HG03432 (cell line): ENCODE data around the gene CENPA.
A peak's percentile ranks its signal among the peaks of the same experiment; 100 is the strongest.
"Not testable (repeated sequence)": the region's sequence is repeated elsewhere in the genome, so short reads cannot be mapped to it uniquely, and the experiment has no call there.

Experiments
- ATAC-seq: cut with Tn5 transposase; IDR thresholded peaks from one replicate; pipeline ENCODE4 v1.9.1; 2021; ENCODE audit warnings: mild to moderate bottlenecking, moderate library complexity; ENCODE audit not compliant: unreplicated experiment

The CENPA gene

GRCh38 chr2:26786207-26787028 lies 562 bp downstream of the CENPA start:
- peak; percentile 15 for ATAC-seq

- ATAC-seq = no peak
These were observed 6.9 kb downstream of the CENPA start for GRCh38 chr2:26792720-26793119.

GRCh38 chr2:26793518-26793917 lies 7.7 kb downstream of the CENPA start:
- no peak for ATAC-seq

GRCh38 chr2:26795135-26795534 lies 9.3 kb downstream of the CENPA start:
- not testable (repeated sequence) for ATAC-seq

- no peak for ATAC-seq
These were observed 15.5 kb downstream of the CENPA start for GRCh38 chr2:26801328-26801727.

GRCh38 chr2:26801796-26802195 lies 15.9 kb downstream of the CENPA start:
- no peak for ATAC-seq

- no peak for ATAC-seq
These were observed 19.4 kb downstream of the CENPA start for GRCh38 chr2:26805241-26805676.

- no peak for ATAC-seq
These were observed 22.1 kb downstream of the CENPA start for GRCh38 chr2:26807788-26808460.

GRCh38 chr2:26809211-26809610 lies 23.4 kb downstream of the CENPA start:
- no peak for ATAC-seq

- no peak for ATAC-seq
These were observed 24.2 kb downstream of the CENPA start for GRCh38 chr2:26809876-26810577.

GRCh38 chr2:26811261-26811660 lies 25.4 kb downstream of the CENPA start:
- ATAC-seq = no peak

GRCh38 chr2:26811791-26812694 lies 26.2 kb downstream of the CENPA start:
- ATAC-seq = no peak

GRCh38 chr2:26812731-26813130 lies 26.9 kb downstream of the CENPA start:
- ATAC-seq = no peak

- ATAC-seq = not testable (repeated sequence)
These were observed 28.4 kb downstream of the CENPA start for GRCh38 chr2:26814072-26814765.

- ATAC-seq = no peak
These were observed 31.0 kb downstream of the CENPA start for GRCh38 chr2:26816893-26817292.

GRCh38 chr2:26818255-26818654 lies 32.4 kb downstream of the CENPA start:
- ATAC-seq = no peak

- ATAC-seq = no peak
These were observed 33.1 kb downstream of the CENPA start for GRCh38 chr2:26818972-26819371.

GRCh38 chr2:26820932-26821331 lies 35.1 kb downstream of the CENPA start:
- ATAC-seq = no peak

- ATAC-seq = no peak
These were observed 37.0 kb downstream of the CENPA start for GRCh38 chr2:26822877-26823276.
